OCI-LY7 (cell line): Measurements from ENCODE around the gene HIF1AN. TPM values are rescaled to one million over a fixed set of nuclear protein-coding genes. Genes with fewer than 3 reads are reported as not detected.

Experiments
- BruUV-seq: library from RNA; stranded (reverse); fragments of 400-500 nt; replicated peaks from 2 replicates; lab custom pipeline; 2021; lab: Mats Ljungman, UMichigan
- CTCF ChIA-PET: fragments of 300-600 bp; sonication (Branson Sonifier 250); formaldehyde crosslinking; loops from one replicate; lab custom pipeline; 2022; ENCODE audit warnings: antibody characterized with exemption; ENCODE audit not compliant: unreplicated experiment; lab: Charles Lee
- POLR2A ChIA-PET: fragments of 300-600 bp; sonication (Branson Sonifier 250); formaldehyde crosslinking; loops from one replicate; lab custom pipeline; 2022; ENCODE audit warnings: antibody characterized with exemption; lab: Charles Lee
- DNase-seq: peaks from one replicate; pipeline ENCODE4 v3.0.0-alpha.2; 2015; ENCODE audit warnings: low spot score
- H2AFZ ChIP-seq: fragments of 200-600 bp; sonication (generic), shearing (Covaris generic); 2 replicates; pipeline ENCODE4 v1.6.1; 2014; ENCODE audit warnings: mild to moderate bottlenecking, antibody characterized with exemption, low read length, moderate library complexity
- H3K27ac ChIP-seq: fragments of 200-600 bp; sonication (generic); 2 replicates; pipeline ENCODE4 v1.5.1; 2014; ENCODE audit warnings: mixed run types, low read depth, mild to moderate bottlenecking, moderate library complexity, low read length, inconsistent platforms; ENCODE audit not compliant: poor library complexity, severe bottlenecking
- H3K36me3 ChIP-seq: fragments of 200-600 bp; sonication (generic); 2 replicates; pipeline ENCODE4 v1.6.1; 2014; ENCODE audit warnings: mild to moderate bottlenecking, antibody characterized with exemption, low read length, moderate library complexity, mixed read lengths; ENCODE audit not compliant: insufficient read depth
- H3K4me1 ChIP-seq: fragments of 200-600 bp; sonication (generic); 2 replicates; pipeline ENCODE4 v1.5.1; 2014; ENCODE audit warnings: mild to moderate bottlenecking, low read length; ENCODE audit not compliant: insufficient read depth, poor library complexity, severe bottlenecking
- H3K4me2 ChIP-seq: fragments of 200-600 bp; sonication (generic); 2 replicates; pipeline ENCODE4 v1.6.1; 2014; ENCODE audit warnings: mild to moderate bottlenecking, low read length
- H3K4me3 ChIP-seq: fragments of 200-600 bp; sonication (generic); 2 replicates; pipeline ENCODE4 v1.5.1; 2014; ENCODE audit warnings: mild to moderate bottlenecking, low read depth, low read length; ENCODE audit not compliant: poor library complexity, severe bottlenecking
- H3K79me2 ChIP-seq: fragments of 200-600 bp; sonication (generic); 2 replicates; pipeline ENCODE4 v1.6.1; 2016; ENCODE audit warnings: low read depth, mild to moderate bottlenecking, low read length, moderate library complexity, mixed read lengths; ENCODE audit not compliant: insufficient read depth
- H3K9me2 ChIP-seq: fragments of 200-600 bp; sonication (generic); 2 replicates; pipeline ENCODE4 v1.6.1; 2016; ENCODE audit warnings: mild to moderate bottlenecking, low read length, mixed read lengths; ENCODE audit not compliant: insufficient read depth
- H3K9me3 ChIP-seq: fragments of 200-600 bp; sonication (generic); 2 replicates; pipeline ENCODE4 v1.6.1; 2014; ENCODE audit warnings: mild to moderate bottlenecking, mixed run types, low read length, mixed read lengths
- H4K20me1 ChIP-seq: fragments of 200-600 bp; sonication (generic); 2 replicates; pipeline ENCODE4 v1.6.1; 2014; ENCODE audit warnings: mild to moderate bottlenecking, antibody characterized with exemption, low read length, moderate library complexity, mixed read lengths; ENCODE audit not compliant: insufficient read depth
- EZH2phosphoT487 ChIP-seq: fragments of 200-600 bp; sonication (generic); IDR thresholded peaks from 2 replicates; pipeline ENCODE4 v1.6.1; 2018; ENCODE audit warnings: low read depth, borderline replicate concordance, mild to moderate bottlenecking, mixed run types, antibody characterized with exemption, low read length, moderate library complexity, mixed read lengths
- intact Hi-C: fragments of 100-400 bp; cut with micrococcal nuclease; formaldehyde crosslinking; loops from one replicate; pipeline ENCODE4 v1.10.0; 2022; ENCODE audit not compliant: unreplicated experiment
- total RNA-seq, 2 experiments: library from RNA; depleted of rRNA in 1 of 2; stranded (reverse); fragments of >200 nt in 1 of 2; shearing (Covaris generic) in 1 of 2; gene quantifications; 2 replicates each; pipeline ENCODE4 v1.2.3, GENCODE V29; 2014 to 2022
- TF ChIP-seq, protein P1 (sequence below): fragments of 200-600 bp; sonication (generic); conservative IDR thresholded peaks from 2 replicates; pipeline ENCODE4 v1.5.1; 2014; ENCODE audit warnings: mild to moderate bottlenecking, antibody characterized with exemption, low read length, moderate library complexity, mixed read lengths

HIF1AN gene
- total RNA-seq, 2 experiments from 2014 or later = 10.6 to 44.6 TPM

- CTCF ChIA-PET = no interaction called here
- TF ChIP-seq EZH2phosphoT487 = no peak
- TF ChIP-seq, protein P1, sequence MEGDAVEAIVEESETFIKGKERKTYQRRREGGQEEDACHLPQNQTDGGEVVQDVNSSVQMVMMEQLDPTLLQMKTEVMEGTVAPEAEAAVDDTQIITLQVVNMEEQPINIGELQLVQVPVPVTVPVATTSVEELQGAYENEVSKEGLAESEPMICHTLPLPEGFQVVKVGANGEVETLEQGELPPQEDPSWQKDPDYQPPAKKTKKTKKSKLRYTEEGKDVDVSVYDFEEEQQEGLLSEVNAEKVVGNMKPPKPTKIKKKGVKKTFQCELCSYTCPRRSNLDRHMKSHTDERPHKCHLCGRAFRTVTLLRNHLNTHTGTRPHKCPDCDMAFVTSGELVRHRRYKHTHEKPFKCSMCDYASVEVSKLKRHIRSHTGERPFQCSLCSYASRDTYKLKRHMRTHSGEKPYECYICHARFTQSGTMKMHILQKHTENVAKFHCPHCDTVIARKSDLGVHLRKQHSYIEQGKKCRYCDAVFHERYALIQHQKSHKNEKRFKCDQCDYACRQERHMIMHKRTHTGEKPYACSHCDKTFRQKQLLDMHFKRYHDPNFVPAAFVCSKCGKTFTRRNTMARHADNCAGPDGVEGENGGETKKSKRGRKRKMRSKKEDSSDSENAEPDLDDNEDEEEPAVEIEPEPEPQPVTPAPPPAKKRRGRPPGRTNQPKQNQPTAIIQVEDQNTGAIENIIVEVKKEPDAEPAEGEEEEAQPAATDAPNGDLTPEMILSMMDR = no peak
- H3K4me2 ChIP-seq = peak within 1 kb of the TSS; percentile 77
- peak within 1 kb of the TSS; percentile 87 for H3K4me3 ChIP-seq
- H3K4me1 ChIP-seq = peaks cover 32% of the 10 kb centered on the region
- BruUV-seq = no TSS peak
- H2AFZ ChIP-seq = peak within 1 kb of the TSS; percentile 98
- peak; percentile 87 for DNase-seq
- POLR2A ChIA-PET = interaction anchor here (0.9 kb wide), 1 partner anchor 11 kb away, joined by 4 read pairs; no protein-coding TSS in a partner anchor
- peaks cover 34% of the 10 kb centered on the region for H3K36me3 ChIP-seq
- peak within 1 kb of the TSS; percentile 55 for H3K27ac ChIP-seq
- intact Hi-C loops = loop anchor here (2.0 kb wide), 1 partner anchor 383 kb away; the partner anchor contains the start of gene SLF2
- peaks cover 5% of the 10 kb centered on the region; the same call in 1 of the 2 replicates for H3K9me3 ChIP-seq
- peaks cover 8% of the 10 kb centered on the region; the same call in 1 of the 2 replicates for H4K20me1 ChIP-seq
- H3K9me2 ChIP-seq = no peaks in the 10 kb centered on the region
- peaks cover 25% of the 10 kb centered on the region for H3K79me2 ChIP-seq
Observed at GRCh38 chr10:100529475-100530298, 6.1 kb upstream of the HIF1AN start, which contains the start of gene NDUFB8. Gene NDUFB8 (minus strand): TSS chr10:100529871. CDS start chr10:100529851, 20 bp downstream.

DNA sequence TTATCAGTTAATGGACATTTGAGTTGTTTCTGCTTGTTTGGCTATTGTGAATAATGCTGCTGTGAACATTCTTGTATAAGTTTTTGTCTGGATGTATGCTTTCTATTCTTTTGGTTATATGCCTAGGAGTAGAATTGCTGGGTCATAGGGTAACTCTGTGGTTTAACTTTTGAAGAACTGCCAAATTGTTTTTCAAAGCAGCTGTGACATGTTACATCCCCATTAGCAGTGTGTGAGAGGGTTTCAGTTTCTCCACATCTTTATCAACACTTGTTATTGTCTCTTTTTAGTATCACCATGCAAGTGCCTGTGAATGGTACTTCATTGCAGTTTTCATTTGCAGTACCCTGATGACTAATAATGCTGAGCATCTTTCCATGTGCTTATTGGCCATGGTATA, 4.0 kb upstream of the HIF1AN start:
- no peak overlapping the region for H2AFZ ChIP-seq
- no peak overlapping the region for H3K4me3 ChIP-seq
- H4K20me1 ChIP-seq = peaks cover 8% of the 10 kb centered on the region; the same call in 1 of the 2 replicates
- TF ChIP-seq EZH2phosphoT487 = no peak
- TF ChIP-seq, protein P1 = no peak
- no TSS peak for BruUV-seq
- no peak overlapping the region for H3K4me2 ChIP-seq
- peaks cover 35% of the 10 kb centered on the region for H3K79me2 ChIP-seq
- H3K4me1 ChIP-seq = peaks cover 47% of the 10 kb centered on the region
- ChIA-PET CTCF (no interaction called here), POLR2A (no interaction called here)
- H3K9me2 ChIP-seq = no peaks in the 10 kb centered on the region
- H3K27ac ChIP-seq = no peak overlapping the region
- no peak for DNase-seq
- H3K36me3 ChIP-seq = peaks cover 13% of the 10 kb centered on the region
- H3K9me3 ChIP-seq = peaks cover 5% of the 10 kb centered on the region; the same call in 1 of the 2 replicates
- intact Hi-C loops = loop anchor here (2.0 kb wide), 1 partner anchor 381 kb away; the partner anchor contains the start of gene SLF2
